PC-9 (cell line): ENCODE data around the gene IGFBP6.

Experiments used
- CTCF ChIP-seq: fragments of 200-600 bp; sonication (generic); conservative IDR thresholded peaks from 2 replicates; pipeline ENCODE4 v1.6.1; 2017; ENCODE audit warnings: mixed run types, antibody characterized with exemption, mild to moderate bottlenecking, moderate library complexity
- EZH2 ChIP-seq: fragments of 200-600 bp; sonication (generic); IDR thresholded peaks from 2 replicates; pipeline ENCODE4 v1.8.0; 2017; ENCODE audit warnings: antibody characterized with exemption, low read depth

GRCh38 chr12:53094394-53094787 lies 3.1 kb upstream of the IGFBP6 start:
- no peak for TF ChIP-seq CTCF
- no peak for TF ChIP-seq EZH2
